GM23338 (cell line): ENCODE data around the gene GK. TPM values are rescaled to one million over a fixed set of nuclear protein-coding genes. Genes with fewer than 3 reads are reported as not detected.

Source experiments
- ATAC-seq: fragments of 200-7000 bp; cut with Tn5 transposase; 3 replicates; pipeline ENCODE4 v1.9.1; 2020
- DNase-seq: peaks from one replicate; pipeline ENCODE4 v3.0.0-alpha.2; 2015; ENCODE audit warnings: low spot score
- H2AFZ ChIP-seq: fragments of 200-600 bp; sonication (generic); 2 replicates; pipeline ENCODE4 v1.8.0; 2016; ENCODE audit warnings: antibody characterized with exemption, mild to moderate bottlenecking, moderate library complexity
- H3F3A ChIP-seq: fragments of 200-600 bp; sonication (generic); replicated peaks from 2 replicates; pipeline ENCODE4 v1.8.0; 2017; ENCODE audit warnings: antibody characterized with exemption, mixed run types, low read depth
- H3K27ac ChIP-seq: fragments of 200-600 bp; sonication (generic); 2 replicates; pipeline ENCODE4 v1.6.1; 2016; ENCODE audit warnings: low read depth
- H3K27me3 ChIP-seq: fragments of 200-600 bp; sonication (generic); 2 replicates; pipeline ENCODE4 v1.8.0; 2016; ENCODE audit warnings: mild to moderate bottlenecking, mixed run types, moderate library complexity; ENCODE audit not compliant: insufficient read depth
- H3K36me3 ChIP-seq: fragments of 200-600 bp; sonication (generic); 2 replicates; pipeline ENCODE4 v1.8.0; 2016; ENCODE audit warnings: mild to moderate bottlenecking; ENCODE audit not compliant: insufficient read depth
- H3K4me1 ChIP-seq: fragments of 200-600 bp; sonication (generic); 2 replicates; pipeline ENCODE4 v1.8.0; 2016; ENCODE audit warnings: mild to moderate bottlenecking, moderate library complexity; ENCODE audit not compliant: insufficient read depth
- H3K4me2 ChIP-seq: fragments of 200-600 bp; sonication (generic); 2 replicates; pipeline ENCODE4 v1.7.1; 2017; ENCODE audit warnings: mixed run types
- H3K4me3 ChIP-seq: fragments of 200-600 bp; sonication (generic); 2 replicates; pipeline ENCODE4 v1.6.1; 2016; ENCODE audit warnings: mixed run types
- H3K79me2 ChIP-seq: fragments of 200-600 bp; sonication (generic); replicated peaks from 2 replicates; pipeline ENCODE4 v1.8.0; 2017; ENCODE audit warnings: mild to moderate bottlenecking; ENCODE audit not compliant: insufficient read depth
- H3K9me2 ChIP-seq: fragments of 200-600 bp; sonication (generic); 2 replicates; pipeline ENCODE4 v1.8.0; 2017; ENCODE audit not compliant: insufficient read depth
- H4K20me1 ChIP-seq: fragments of 200-600 bp; sonication (generic); replicated peaks from 2 replicates; pipeline ENCODE4 v1.8.0; 2017; ENCODE audit warnings: mild to moderate bottlenecking; ENCODE audit not compliant: insufficient read depth
- H3K27ac Mint-ChIP-seq: 2 replicates; pipeline ENCODE4 v1.8.0; 2020; ENCODE audit warnings: inconsistent platforms, mild to moderate bottlenecking, moderate library complexity, mixed read lengths
- H3K27me3 Mint-ChIP-seq: 3 replicates; pipeline ENCODE4 v1.8.0; 2022; ENCODE audit warnings: low read depth, mild to moderate bottlenecking, moderate library complexity, mixed read lengths, inconsistent platforms; ENCODE audit not compliant: insufficient read depth, poor library complexity
- H3K36me3 Mint-ChIP-seq: 3 replicates; pipeline ENCODE4 v1.8.0; 2021; ENCODE audit warnings: low read depth, mild to moderate bottlenecking, inconsistent platforms, moderate library complexity, mixed read lengths
- H3K4me1 Mint-ChIP-seq: 3 replicates; pipeline ENCODE4 v1.8.0; 2020; ENCODE audit warnings: mild to moderate bottlenecking, inconsistent platforms, mixed read lengths
- H3K4me3 Mint-ChIP-seq: 3 replicates; pipeline ENCODE4 v1.8.0; 2021; ENCODE audit warnings: moderate library complexity, mild to moderate bottlenecking, inconsistent platforms, mixed read lengths
- H3K9me3 Mint-ChIP-seq: 3 replicates; pipeline ENCODE4 v1.8.0; 2020; ENCODE audit warnings: moderate library complexity, mild to moderate bottlenecking, inconsistent platforms, mixed read lengths
- CREB1 ChIP-seq: fragments of 250-450 bp; sonication (Bioruptor Pico); IDR thresholded peaks from 2 replicates; pipeline ENCODE4 v1.5.0; 2020; ENCODE audit warnings: low read depth, mild to moderate bottlenecking, moderate library complexity
- POLR2AphosphoS5 ChIP-seq: IDR thresholded peaks from 2 replicates; pipeline ENCODE4 v1.6.1; 2016; ENCODE audit warnings: antibody characterized with exemption, low read depth
- STAT1 ChIP-seq: IDR thresholded peaks from one replicate; pipeline ENCODE4 v1.6.1; 2016; ENCODE audit warnings: antibody characterized with exemption; ENCODE audit not compliant: unreplicated experiment
- ZNF114 ChIP-seq: fragments of 250-450 bp; sonication (Bioruptor Pico); IDR thresholded peaks from 2 replicates; pipeline ENCODE4 v1.5.0; 2020; ENCODE audit warnings: mild to moderate bottlenecking, moderate library complexity
- ZNF462 ChIP-seq: fragments of 250-450 bp; sonication (Bioruptor Pico); IDR thresholded peaks from 2 replicates; pipeline ENCODE4 v1.5.0; 2020; ENCODE audit warnings: mild to moderate bottlenecking, moderate library complexity
- polyA plus RNA-seq: library from polyadenylated mRNA; unstranded; fragments of >200 nt; fragmentation: Nextera tagmentation; extraction: Ambion mirVana; gene quantifications from 2 replicates; pipeline ENCODE4 v1.2.1, GENCODE V29; 2016
- total RNA-seq: library from RNA; depleted of rRNA; stranded (reverse); fragments of >200 nt; shearing (Covaris generic); gene quantifications from 2 replicates; pipeline ENCODE4 v1.2.3, GENCODE V29; 2014
- TF ChIP-seq, protein P1 (sequence below): IDR thresholded peaks from one replicate; pipeline ENCODE4 v1.6.1; 2018; ENCODE audit warnings: antibody characterized with exemption; ENCODE audit not compliant: unreplicated experiment
- TF ChIP-seq, protein P2 (sequence below), 2 experiments: fragments of 200-600 bp in 1 of 2; sonication (generic) in 1 of 2; conservative IDR thresholded peaks; 2 replicates each; pipeline versions ENCODE4 v1.5.1 to v1.6.1; 2016 to 2017; ENCODE audit warnings: antibody characterized with exemption in 2 of 2, low read depth in 2 of 2, mild to moderate bottlenecking in 2 of 2, moderate library complexity in 1 of 2

The GK gene
- total and polyA plus RNA-seq, 2 experiments from 2014 or later = 8.4 to 10.8 TPM

DNA sequence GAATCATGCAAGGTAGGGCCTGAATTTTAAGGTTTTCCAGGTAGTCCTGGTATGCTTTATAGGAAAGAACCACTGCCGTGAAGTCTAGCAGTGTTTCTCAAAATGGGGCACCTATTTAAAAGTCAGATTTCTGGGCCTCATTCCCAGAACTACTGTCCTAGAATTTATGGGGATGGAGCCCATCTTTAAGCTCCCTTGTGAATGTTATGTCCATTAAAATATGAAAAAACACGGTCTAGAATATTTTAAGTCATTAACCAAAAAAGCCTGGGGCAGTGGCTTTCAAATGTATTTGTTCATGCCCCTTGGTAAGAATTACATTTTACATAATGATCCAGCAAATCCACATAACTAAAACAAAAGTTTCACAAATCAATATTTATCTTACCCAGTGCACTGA, 35.4 kb downstream of the GK start:
- no peaks in the 10 kb centered on the region for H3F3A ChIP-seq
- no peaks in the 10 kb centered on the region for H3K9me2 ChIP-seq
- H3K36me3 Mint-ChIP-seq = peaks cover 5% of the 10 kb centered on the region; the same call in 1 of the 3 replicates
- no peaks in the 10 kb centered on the region for H3K9me3 Mint-ChIP-seq
- TF ChIP-seq, protein P1, sequence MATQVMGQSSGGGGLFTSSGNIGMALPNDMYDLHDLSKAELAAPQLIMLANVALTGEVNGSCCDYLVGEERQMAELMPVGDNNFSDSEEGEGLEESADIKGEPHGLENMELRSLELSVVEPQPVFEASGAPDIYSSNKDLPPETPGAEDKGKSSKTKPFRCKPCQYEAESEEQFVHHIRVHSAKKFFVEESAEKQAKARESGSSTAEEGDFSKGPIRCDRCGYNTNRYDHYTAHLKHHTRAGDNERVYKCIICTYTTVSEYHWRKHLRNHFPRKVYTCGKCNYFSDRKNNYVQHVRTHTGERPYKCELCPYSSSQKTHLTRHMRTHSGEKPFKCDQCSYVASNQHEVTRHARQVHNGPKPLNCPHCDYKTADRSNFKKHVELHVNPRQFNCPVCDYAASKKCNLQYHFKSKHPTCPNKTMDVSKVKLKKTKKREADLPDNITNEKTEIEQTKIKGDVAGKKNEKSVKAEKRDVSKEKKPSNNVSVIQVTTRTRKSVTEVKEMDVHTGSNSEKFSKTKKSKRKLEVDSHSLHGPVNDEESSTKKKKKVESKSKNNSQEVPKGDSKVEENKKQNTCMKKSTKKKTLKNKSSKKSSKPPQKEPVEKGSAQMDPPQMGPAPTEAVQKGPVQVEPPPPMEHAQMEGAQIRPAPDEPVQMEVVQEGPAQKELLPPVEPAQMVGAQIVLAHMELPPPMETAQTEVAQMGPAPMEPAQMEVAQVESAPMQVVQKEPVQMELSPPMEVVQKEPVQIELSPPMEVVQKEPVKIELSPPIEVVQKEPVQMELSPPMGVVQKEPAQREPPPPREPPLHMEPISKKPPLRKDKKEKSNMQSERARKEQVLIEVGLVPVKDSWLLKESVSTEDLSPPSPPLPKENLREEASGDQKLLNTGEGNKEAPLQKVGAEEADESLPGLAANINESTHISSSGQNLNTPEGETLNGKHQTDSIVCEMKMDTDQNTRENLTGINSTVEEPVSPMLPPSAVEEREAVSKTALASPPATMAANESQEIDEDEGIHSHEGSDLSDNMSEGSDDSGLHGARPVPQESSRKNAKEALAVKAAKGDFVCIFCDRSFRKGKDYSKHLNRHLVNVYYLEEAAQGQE = no peak
- TF ChIP-seq POLR2AphosphoS5 (no peak), STAT1 (no peak), CREB1 (CRISPR knock-in tag) (no peak), ZNF462 (no peak), ZNF114 (CRISPR knock-in tag) (no peak)
- TF ChIP-seq, protein P2, sequence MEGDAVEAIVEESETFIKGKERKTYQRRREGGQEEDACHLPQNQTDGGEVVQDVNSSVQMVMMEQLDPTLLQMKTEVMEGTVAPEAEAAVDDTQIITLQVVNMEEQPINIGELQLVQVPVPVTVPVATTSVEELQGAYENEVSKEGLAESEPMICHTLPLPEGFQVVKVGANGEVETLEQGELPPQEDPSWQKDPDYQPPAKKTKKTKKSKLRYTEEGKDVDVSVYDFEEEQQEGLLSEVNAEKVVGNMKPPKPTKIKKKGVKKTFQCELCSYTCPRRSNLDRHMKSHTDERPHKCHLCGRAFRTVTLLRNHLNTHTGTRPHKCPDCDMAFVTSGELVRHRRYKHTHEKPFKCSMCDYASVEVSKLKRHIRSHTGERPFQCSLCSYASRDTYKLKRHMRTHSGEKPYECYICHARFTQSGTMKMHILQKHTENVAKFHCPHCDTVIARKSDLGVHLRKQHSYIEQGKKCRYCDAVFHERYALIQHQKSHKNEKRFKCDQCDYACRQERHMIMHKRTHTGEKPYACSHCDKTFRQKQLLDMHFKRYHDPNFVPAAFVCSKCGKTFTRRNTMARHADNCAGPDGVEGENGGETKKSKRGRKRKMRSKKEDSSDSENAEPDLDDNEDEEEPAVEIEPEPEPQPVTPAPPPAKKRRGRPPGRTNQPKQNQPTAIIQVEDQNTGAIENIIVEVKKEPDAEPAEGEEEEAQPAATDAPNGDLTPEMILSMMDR (conservative IDR thresholded peaks at IDR 0.05; ENCODE audit: low read depth in 2 of 2) = no peak
- no peaks in the 10 kb centered on the region for H3K27me3 ChIP-seq
- H3K4me1 Mint-ChIP-seq = peaks cover 37% of the 10 kb centered on the region
- no peak overlapping the region for H3K4me2 ChIP-seq
- H3K79me2 ChIP-seq = no peaks in the 10 kb centered on the region
- no peak overlapping the region for H2AFZ ChIP-seq
- no peak overlapping the region for H3K4me3 ChIP-seq
- H4K20me1 ChIP-seq = no peaks in the 10 kb centered on the region
- H3K36me3 ChIP-seq = no peaks in the 10 kb centered on the region
- peaks cover 27% of the 10 kb centered on the region for H3K4me1 ChIP-seq
- DNase-seq (no peak), ATAC-seq (no peak)
- H3K27ac ChIP-seq = no peak overlapping the region
- H3K4me3 Mint-ChIP-seq = no peak overlapping the region
- H3K27ac Mint-ChIP-seq = no peak overlapping the region
- no peaks in the 10 kb centered on the region for H3K27me3 Mint-ChIP-seq
